WTC11 (cell line): ENCODE measurements around the gene SENP1.

Source experiments
- CREB1 ChIP-seq: sonication (generic); formaldehyde crosslinking; IDR thresholded peaks from 2 replicates; pipeline ENCODE4 v1.8.0; 2023; ENCODE audit warnings: mild to moderate bottlenecking, missing genetic modification reagents
- CREM ChIP-seq: sonication (generic); formaldehyde crosslinking; IDR thresholded peaks from 2 replicates; pipeline ENCODE4 v1.8.1; 2022; ENCODE audit warnings: mild to moderate bottlenecking, missing genetic modification reagents, moderate library complexity
- TF ChIP-seq, protein P1 (sequence below): fragments of 200-600 bp; IDR thresholded peaks from 2 replicates; pipeline ENCODE4 v1.8.0; 2022; ENCODE audit warnings: antibody characterized with exemption
- TF ChIP-seq, protein P2 (sequence below): sonication (generic); formaldehyde crosslinking; IDR thresholded peaks from 2 replicates; pipeline ENCODE4 v1.8.1; 2022; ENCODE audit warnings: mild to moderate bottlenecking, moderate library complexity, missing genetic modification reagents
- TF ChIP-seq, protein P3 (sequence below): sonication (generic); formaldehyde crosslinking; IDR thresholded peaks from 2 replicates; pipeline ENCODE4 v1.8.0; 2023; ENCODE audit warnings: missing genetic modification reagents
- TF ChIP-seq, protein P4 (sequence below): fragments of 250-450 bp; sonication (Bioruptor Pico); IDR thresholded peaks from 2 replicates; pipeline ENCODE4 v2.1.2; 2022; ENCODE audit warnings: mild to moderate bottlenecking, moderate library complexity
- TF ChIP-seq, protein P5 (sequence below): fragments of 250-450 bp; sonication (Bioruptor Pico); IDR thresholded peaks from 2 replicates; pipeline ENCODE4 v1.8.0; 2021; ENCODE audit warnings: mild to moderate bottlenecking
- TF ChIP-seq, protein P6 (sequence below): sonication (generic); formaldehyde crosslinking; IDR thresholded peaks from 2 replicates; pipeline ENCODE4 v1.8.0; 2022; ENCODE audit warnings: mild to moderate bottlenecking, missing genetic modification reagents
- TF ChIP-seq, protein P7 (sequence below): sonication (generic); formaldehyde crosslinking; conservative IDR thresholded peaks from 2 replicates; pipeline ENCODE4 v1.8.1; 2023; ENCODE audit warnings: mild to moderate bottlenecking, low read depth, missing genetic modification reagents, moderate library complexity

DNA sequence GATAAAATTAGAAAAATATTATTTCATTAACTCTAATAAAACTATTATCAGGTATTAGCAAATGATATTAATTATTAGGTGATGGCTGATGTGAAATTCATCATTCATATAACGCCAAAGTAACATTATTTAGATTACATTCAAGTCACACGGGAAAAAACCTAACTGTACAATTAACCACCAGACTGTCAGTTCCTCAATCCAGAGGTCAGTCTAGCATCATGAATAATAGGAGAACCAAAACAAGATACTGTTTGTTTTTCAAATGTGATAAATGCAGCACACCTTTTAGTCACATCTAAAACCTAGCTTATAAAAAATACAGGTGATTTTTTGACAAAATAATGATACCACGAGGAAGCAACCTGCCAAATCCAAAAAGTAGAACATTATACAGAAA is 19.6 kb downstream of the SENP1 start:
- TF ChIP-seq, protein P1, sequence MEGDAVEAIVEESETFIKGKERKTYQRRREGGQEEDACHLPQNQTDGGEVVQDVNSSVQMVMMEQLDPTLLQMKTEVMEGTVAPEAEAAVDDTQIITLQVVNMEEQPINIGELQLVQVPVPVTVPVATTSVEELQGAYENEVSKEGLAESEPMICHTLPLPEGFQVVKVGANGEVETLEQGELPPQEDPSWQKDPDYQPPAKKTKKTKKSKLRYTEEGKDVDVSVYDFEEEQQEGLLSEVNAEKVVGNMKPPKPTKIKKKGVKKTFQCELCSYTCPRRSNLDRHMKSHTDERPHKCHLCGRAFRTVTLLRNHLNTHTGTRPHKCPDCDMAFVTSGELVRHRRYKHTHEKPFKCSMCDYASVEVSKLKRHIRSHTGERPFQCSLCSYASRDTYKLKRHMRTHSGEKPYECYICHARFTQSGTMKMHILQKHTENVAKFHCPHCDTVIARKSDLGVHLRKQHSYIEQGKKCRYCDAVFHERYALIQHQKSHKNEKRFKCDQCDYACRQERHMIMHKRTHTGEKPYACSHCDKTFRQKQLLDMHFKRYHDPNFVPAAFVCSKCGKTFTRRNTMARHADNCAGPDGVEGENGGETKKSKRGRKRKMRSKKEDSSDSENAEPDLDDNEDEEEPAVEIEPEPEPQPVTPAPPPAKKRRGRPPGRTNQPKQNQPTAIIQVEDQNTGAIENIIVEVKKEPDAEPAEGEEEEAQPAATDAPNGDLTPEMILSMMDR, result no peak
- TF ChIP-seq, protein P2, sequence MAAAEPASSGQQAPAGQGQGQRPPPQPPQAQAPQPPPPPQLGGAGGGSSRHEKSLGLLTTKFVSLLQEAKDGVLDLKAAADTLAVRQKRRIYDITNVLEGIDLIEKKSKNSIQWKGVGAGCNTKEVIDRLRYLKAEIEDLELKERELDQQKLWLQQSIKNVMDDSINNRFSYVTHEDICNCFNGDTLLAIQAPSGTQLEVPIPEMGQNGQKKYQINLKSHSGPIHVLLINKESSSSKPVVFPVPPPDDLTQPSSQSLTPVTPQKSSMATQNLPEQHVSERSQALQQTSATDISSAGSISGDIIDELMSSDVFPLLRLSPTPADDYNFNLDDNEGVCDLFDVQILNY (CRISPR knock-in tag), result no peak
- TF ChIP-seq, protein P3, sequence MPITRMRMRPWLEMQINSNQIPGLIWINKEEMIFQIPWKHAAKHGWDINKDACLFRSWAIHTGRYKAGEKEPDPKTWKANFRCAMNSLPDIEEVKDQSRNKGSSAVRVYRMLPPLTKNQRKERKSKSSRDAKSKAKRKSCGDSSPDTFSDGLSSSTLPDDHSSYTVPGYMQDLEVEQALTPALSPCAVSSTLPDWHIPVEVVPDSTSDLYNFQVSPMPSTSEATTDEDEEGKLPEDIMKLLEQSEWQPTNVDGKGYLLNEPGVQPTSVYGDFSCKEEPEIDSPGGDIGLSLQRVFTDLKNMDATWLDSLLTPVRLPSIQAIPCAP (CRISPR knock-in tag), result no peak
- TF ChIP-seq, protein P4, sequence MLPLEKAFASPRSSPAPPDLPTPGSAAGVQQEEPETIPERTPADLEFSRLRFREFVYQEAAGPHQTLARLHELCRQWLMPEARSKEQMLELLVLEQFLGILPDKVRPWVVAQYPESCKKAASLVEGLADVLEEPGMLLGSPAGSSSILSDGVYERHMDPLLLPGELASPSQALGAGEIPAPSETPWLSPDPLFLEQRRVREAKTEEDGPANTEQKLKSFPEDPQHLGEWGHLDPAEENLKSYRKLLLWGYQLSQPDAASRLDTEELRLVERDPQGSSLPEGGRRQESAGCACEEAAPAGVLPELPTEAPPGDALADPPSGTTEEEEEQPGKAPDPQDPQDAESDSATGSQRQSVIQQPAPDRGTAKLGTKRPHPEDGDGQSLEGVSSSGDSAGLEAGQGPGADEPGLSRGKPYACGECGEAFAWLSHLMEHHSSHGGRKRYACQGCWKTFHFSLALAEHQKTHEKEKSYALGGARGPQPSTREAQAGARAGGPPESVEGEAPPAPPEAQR (CRISPR knock-in tag), result no peak
- TF ChIP-seq CREB1 (CRISPR knock-in tag) (no peak), CREM (no peak)
- TF ChIP-seq, protein P5, sequence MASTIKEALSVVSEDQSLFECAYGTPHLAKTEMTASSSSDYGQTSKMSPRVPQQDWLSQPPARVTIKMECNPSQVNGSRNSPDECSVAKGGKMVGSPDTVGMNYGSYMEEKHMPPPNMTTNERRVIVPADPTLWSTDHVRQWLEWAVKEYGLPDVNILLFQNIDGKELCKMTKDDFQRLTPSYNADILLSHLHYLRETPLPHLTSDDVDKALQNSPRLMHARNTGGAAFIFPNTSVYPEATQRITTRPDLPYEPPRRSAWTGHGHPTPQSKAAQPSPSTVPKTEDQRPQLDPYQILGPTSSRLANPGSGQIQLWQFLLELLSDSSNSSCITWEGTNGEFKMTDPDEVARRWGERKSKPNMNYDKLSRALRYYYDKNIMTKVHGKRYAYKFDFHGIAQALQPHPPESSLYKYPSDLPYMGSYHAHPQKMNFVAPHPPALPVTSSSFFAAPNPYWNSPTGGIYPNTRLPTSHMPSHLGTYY (CRISPR knock-in tag), result no peak
- TF ChIP-seq, protein P6, sequence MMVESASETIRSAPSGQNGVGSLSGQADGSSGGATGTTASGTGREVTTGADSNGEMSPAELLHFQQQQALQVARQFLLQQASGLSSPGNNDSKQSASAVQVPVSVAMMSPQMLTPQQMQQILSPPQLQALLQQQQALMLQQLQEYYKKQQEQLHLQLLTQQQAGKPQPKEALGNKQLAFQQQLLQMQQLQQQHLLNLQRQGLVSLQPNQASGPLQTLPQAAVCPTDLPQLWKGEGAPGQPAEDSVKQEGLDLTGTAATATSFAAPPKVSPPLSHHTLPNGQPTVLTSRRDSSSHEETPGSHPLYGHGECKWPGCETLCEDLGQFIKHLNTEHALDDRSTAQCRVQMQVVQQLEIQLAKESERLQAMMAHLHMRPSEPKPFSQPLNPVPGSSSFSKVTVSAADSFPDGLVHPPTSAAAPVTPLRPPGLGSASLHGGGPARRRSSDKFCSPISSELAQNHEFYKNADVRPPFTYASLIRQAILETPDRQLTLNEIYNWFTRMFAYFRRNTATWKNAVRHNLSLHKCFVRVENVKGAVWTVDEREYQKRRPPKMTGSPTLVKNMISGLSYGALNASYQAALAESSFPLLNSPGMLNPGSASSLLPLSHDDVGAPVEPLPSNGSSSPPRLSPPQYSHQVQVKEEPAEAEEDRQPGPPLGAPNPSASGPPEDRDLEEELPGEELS, result no peak
- TF ChIP-seq, protein P7, sequence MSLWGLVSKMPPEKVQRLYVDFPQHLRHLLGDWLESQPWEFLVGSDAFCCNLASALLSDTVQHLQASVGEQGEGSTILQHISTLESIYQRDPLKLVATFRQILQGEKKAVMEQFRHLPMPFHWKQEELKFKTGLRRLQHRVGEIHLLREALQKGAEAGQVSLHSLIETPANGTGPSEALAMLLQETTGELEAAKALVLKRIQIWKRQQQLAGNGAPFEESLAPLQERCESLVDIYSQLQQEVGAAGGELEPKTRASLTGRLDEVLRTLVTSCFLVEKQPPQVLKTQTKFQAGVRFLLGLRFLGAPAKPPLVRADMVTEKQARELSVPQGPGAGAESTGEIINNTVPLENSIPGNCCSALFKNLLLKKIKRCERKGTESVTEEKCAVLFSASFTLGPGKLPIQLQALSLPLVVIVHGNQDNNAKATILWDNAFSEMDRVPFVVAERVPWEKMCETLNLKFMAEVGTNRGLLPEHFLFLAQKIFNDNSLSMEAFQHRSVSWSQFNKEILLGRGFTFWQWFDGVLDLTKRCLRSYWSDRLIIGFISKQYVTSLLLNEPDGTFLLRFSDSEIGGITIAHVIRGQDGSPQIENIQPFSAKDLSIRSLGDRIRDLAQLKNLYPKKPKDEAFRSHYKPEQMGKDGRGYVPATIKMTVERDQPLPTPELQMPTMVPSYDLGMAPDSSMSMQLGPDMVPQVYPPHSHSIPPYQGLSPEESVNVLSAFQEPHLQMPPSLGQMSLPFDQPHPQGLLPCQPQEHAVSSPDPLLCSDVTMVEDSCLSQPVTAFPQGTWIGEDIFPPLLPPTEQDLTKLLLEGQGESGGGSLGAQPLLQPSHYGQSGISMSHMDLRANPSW (CRISPR knock-in tag), result no peak
